Mucosa of stomach (tissue), 1 donor: ENCODE results near the gene PIAS4.
"Not testable (repeated sequence)": the region's sequence is repeated elsewhere in the genome, so short reads cannot be mapped to it uniquely, and the experiment has no call there.

ENCODE experiments used
- H3K27me3 ChIP-seq: one replicate; pipeline ENCODE4 v1.7.0; 2013; ENCODE audit warnings: mild to moderate bottlenecking, low read length; ENCODE audit not compliant: control insufficient read depth, insufficient read depth
- H3K36me3 ChIP-seq: one replicate; pipeline ENCODE4 v1.7.0; 2013; ENCODE audit warnings: low read length; ENCODE audit not compliant: control insufficient read depth, insufficient read depth
- H3K4me1 ChIP-seq: one replicate; pipeline ENCODE4 v1.7.0; 2013; ENCODE audit warnings: mild to moderate bottlenecking, low read length; ENCODE audit not compliant: control insufficient read depth, insufficient read depth
- H3K4me3 ChIP-seq: one replicate; pipeline ENCODE4 v1.7.0; 2013; ENCODE audit warnings: low read length
- H3K9ac ChIP-seq: one replicate; pipeline ENCODE4 v1.7.0; 2013; ENCODE audit warnings: mild to moderate bottlenecking, low read length, moderate library complexity
- H3K9me3 ChIP-seq: one replicate; pipeline ENCODE4 v1.7.0; 2013; ENCODE audit warnings: mild to moderate bottlenecking, low read length, moderate library complexity; ENCODE audit not compliant: control insufficient read depth
- donor health status: Pancreatic carcinoma.

Gene PIAS4

GRCh38 chr19:3987619-3988371, 19.7 kb upstream of the PIAS4 start:
- peak overlapping the region; percentile 5 for H3K9ac ChIP-seq
- no peak overlapping the region for H3K4me3 ChIP-seq
- H3K36me3 ChIP-seq: peaks cover 14% of the 10 kb centered on the region

GRCh38 chr19:3990815-3991117, 16.8 kb upstream of the PIAS4 start:
- H3K36me3 ChIP-seq: no peaks in the 10 kb centered on the region
- H3K27me3 ChIP-seq: no peaks in the 10 kb centered on the region
- H3K4me3 ChIP-seq: no peak overlapping the region
- H3K9me3 ChIP-seq: no peaks in the 10 kb centered on the region
- H3K4me1 ChIP-seq: peaks cover 24% of the 10 kb centered on the region
- H3K9ac ChIP-seq: no peak overlapping the region

More at GRCh38 chr19:3987619-3988371, 19.7 kb upstream of the PIAS4 start:
- Histone ChIP-seq H3K9me3 (no peaks in the 10 kb centered on the region), H3K4me1 (peaks cover 44% of the 10 kb centered on the region), H3K27me3 (no peaks in the 10 kb centered on the region)

GRCh38 chr19:3995607-3996006, 11.9 kb upstream of the PIAS4 start:
- H3K9ac ChIP-seq: no peak overlapping the region

GRCh38 chr19:3998667-3999412, 8.7 kb upstream of the PIAS4 start:
- H3K4me3 ChIP-seq, H3K9me3 ChIP-seq, H3K9ac ChIP-seq, H3K4me1 ChIP-seq, H3K36me3 ChIP-seq, H3K27me3 ChIP-seq: not testable (repeated sequence)

More at GRCh38 chr19:3995607-3996006, 11.9 kb upstream of the PIAS4 start:
- Histone ChIP-seq H3K9me3 (no peaks in the 10 kb centered on the region), H3K27me3 (no peaks in the 10 kb centered on the region), H3K4me3 (no peak overlapping the region), H3K4me1 (no peaks in the 10 kb centered on the region), H3K36me3 (no peaks in the 10 kb centered on the region)

GRCh38 chr19:4000798-4001197, 6.7 kb upstream of the PIAS4 start:
- not testable (repeated sequence) for H3K9ac ChIP-seq, H3K27me3 ChIP-seq, H3K36me3 ChIP-seq, H3K9me3 ChIP-seq, H3K4me3 ChIP-seq, H3K4me1 ChIP-seq

DNA sequence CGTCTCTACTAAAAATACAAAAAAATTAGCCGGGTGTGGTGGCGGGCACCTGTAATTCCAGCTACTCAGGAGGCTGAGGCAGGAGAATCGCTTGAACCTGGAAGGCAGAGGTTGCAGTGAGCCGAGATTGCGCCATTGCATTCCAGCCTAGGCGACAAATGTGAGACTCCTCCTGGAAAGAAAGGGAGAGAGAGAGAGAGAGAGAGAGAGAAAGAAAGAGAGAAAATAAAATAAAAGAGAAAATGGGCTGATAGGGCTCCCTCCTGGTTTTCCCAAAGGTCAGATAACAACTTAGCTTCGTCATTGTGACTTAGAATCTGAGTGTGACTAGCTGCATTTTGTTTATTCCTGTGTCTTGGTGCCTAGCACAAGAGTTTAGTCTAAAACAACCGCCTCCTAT, 2.1 kb upstream of the PIAS4 start:
- H3K4me3 ChIP-seq, H3K36me3 ChIP-seq, H3K9ac ChIP-seq, H3K9me3 ChIP-seq, H3K27me3 ChIP-seq: not testable (repeated sequence)
- H3K4me1 ChIP-seq: peaks cover 27% of the 10 kb centered on the region

GRCh38 chr19:4007836-4008539, 452 bp downstream of the PIAS4 start:
- Histone ChIP-seq H3K4me1 (peaks cover 51% of the 10 kb centered on the region), H3K9ac (peak overlapping the region; percentile 80)

DNA sequence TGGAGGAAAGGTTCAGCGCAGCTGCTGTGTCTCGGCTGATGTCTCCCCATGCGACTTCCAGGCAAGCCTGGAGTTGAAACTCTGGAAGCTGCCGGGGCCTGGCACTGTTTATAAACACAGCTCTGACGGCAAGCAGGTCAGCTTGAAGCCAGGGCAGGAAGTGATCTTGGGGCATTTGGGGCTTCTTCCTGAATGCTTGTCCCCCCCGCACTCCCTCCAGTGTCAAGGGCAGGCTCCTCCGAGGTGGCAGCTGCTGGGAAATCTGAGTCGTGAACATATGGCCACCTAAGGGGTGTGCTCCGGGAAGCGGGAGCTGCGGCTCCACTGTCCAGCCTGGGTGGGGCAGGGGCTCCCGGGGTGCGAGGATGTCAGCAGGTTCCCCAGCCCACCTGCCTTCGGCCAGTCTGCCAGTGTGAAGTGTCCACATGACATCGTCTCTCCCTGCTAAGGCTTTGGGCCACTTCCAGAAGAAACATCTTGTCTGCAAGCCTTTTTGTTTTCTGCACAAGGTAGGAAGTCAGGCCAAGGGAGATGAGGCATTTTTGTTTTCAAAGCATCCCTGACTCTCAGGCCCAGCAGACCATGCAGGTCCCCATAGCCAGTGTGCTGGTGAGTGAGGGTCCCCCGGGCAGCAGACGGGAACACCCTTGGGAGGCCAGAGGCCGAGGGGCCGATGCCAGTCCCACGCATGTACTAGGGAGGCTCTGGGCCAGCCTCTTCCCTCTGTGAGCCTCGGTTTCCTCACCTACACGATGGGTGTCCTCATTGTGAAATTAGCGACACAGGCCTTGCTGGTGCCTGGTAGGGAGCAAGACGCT, 2.7 kb downstream of the PIAS4 start:
- no peaks in the 10 kb centered on the region for H3K9me3 ChIP-seq
- H3K27me3 ChIP-seq: no peaks in the 10 kb centered on the region
- peaks cover 10% of the 10 kb centered on the region for H3K36me3 ChIP-seq
- H3K4me3 ChIP-seq: no peak overlapping the region
- peak overlapping the region; percentile 80 for H3K9ac ChIP-seq
- H3K4me1 ChIP-seq: peaks cover 72% of the 10 kb centered on the region

More at GRCh38 chr19:4007836-4008539, 452 bp downstream of the PIAS4 start:
- H3K27me3 ChIP-seq: no peaks in the 10 kb centered on the region
- H3K4me3 ChIP-seq: peak overlapping the region; percentile 56
- no peaks in the 10 kb centered on the region for H3K36me3 ChIP-seq
- no peaks in the 10 kb centered on the region for H3K9me3 ChIP-seq

GRCh38 chr19:4010808-4011110, 3.2 kb downstream of the PIAS4 start:
- H3K9ac ChIP-seq: no peak overlapping the region

GRCh38 chr19:4011430-4011829, 3.9 kb downstream of the PIAS4 start:
- H3K9me3 ChIP-seq, H3K9ac ChIP-seq, H3K36me3 ChIP-seq, H3K27me3 ChIP-seq, H3K4me3 ChIP-seq: not testable (repeated sequence)
- peaks cover 76% of the 10 kb centered on the region for H3K4me1 ChIP-seq

More at GRCh38 chr19:4010808-4011110, 3.2 kb downstream of the PIAS4 start:
- Histone ChIP-seq H3K27me3 (no peaks in the 10 kb centered on the region), H3K36me3 (peaks cover 10% of the 10 kb centered on the region), H3K4me1 (peaks cover 76% of the 10 kb centered on the region), H3K9me3 (no peaks in the 10 kb centered on the region), H3K4me3 (no peak overlapping the region)

- peak overlapping the region; percentile 11 for H3K9ac ChIP-seq
- H3K36me3 ChIP-seq: peaks cover 10% of the 10 kb centered on the region
- H3K9me3 ChIP-seq: no peaks in the 10 kb centered on the region
- no peak overlapping the region for H3K4me3 ChIP-seq
- peaks cover 71% of the 10 kb centered on the region for H3K4me1 ChIP-seq
- H3K27me3 ChIP-seq: no peaks in the 10 kb centered on the region
Observed at GRCh38 chr19:4012092-4012974, 4.8 kb downstream of the PIAS4 start.
